ENCODE results near the gene RIMBP3C.
"Not testable (repeated sequence)": the region's sequence is repeated elsewhere in the genome, so short reads cannot be mapped to it uniquely, and the experiment has no call there.

RIMBP3C gene

GRCh38 chr22:21573750-21574494 is 22.7 kb upstream of the RIMBP3C start:
- no peak for DNase-seq (ENCODE audit: low read depth)

- no peak for DNase-seq (ENCODE audit: low read depth)
Observed at GRCh38 chr22:21573293-21573734, 22.1 kb upstream of the RIMBP3C start.

- no peak for DNase-seq (ENCODE audit: low read depth)
Observed at GRCh38 chr22:21571679-21572078, 20.4 kb upstream of the RIMBP3C start.

GRCh38 chr22:21570398-21570797 is 19.1 kb upstream of the RIMBP3C start:
- no peak for DNase-seq (ENCODE audit: low read depth)

- DNase-seq (ENCODE audit: low read depth): no peak
Observed at GRCh38 chr22:21569459-21570170, 18.4 kb upstream of the RIMBP3C start.

GRCh38 chr22:21569076-21569427 is 17.8 kb upstream of the RIMBP3C start:
- DNase-seq (ENCODE audit: low read depth): not testable (repeated sequence)

- peak; percentile 57 for DNase-seq (ENCODE audit: low read depth)
Observed at GRCh38 chr22:21568347-21569075, 17.2 kb upstream of the RIMBP3C start.

- peak; percentile 83 for DNase-seq (ENCODE audit: low read depth)
Observed at GRCh38 chr22:21567456-21568346, 16.4 kb upstream of the RIMBP3C start, which contains the start of gene UBE2L3. TSS of gene UBE2L3 (plus strand) at chr22:21567714. CDS start at chr22:21567745, 31 bp downstream.

GRCh38 chr22:21564411-21564810 is 13.2 kb upstream of the RIMBP3C start:
- DNase-seq (ENCODE audit: low read depth): no peak

GRCh38 chr22:21563912-21564311 is 12.7 kb upstream of the RIMBP3C start:
- DNase-seq (ENCODE audit: low read depth): no peak

- DNase-seq (ENCODE audit: low read depth): not testable (repeated sequence)
Observed at GRCh38 chr22:21560657-21561056, 9.4 kb upstream of the RIMBP3C start.

- DNase-seq (ENCODE audit: low read depth): not testable (repeated sequence)
Observed at GRCh38 chr22:21559345-21560125, 8.3 kb upstream of the RIMBP3C start.

- not testable (repeated sequence) for DNase-seq (ENCODE audit: low read depth)
Observed at GRCh38 chr22:21550678-21551047, 598 bp downstream of the RIMBP3C start.

GRCh38 chr22:21550008-21550677 is 1.1 kb downstream of the RIMBP3C start:
- not testable (repeated sequence) for DNase-seq (ENCODE audit: low read depth)

GRCh38 chr22:21549558-21549957 is 1.7 kb downstream of the RIMBP3C start:
- DNase-seq (ENCODE audit: low read depth): not testable (repeated sequence)

- not testable (repeated sequence) for DNase-seq (ENCODE audit: low read depth)
Observed at GRCh38 chr22:21544432-21545322, 6.6 kb downstream of the RIMBP3C start.

- DNase-seq (ENCODE audit: low read depth): not testable (repeated sequence)
Observed at GRCh38 chr22:21539862-21540261, 11.4 kb downstream of the RIMBP3C start.

- not testable (repeated sequence) for DNase-seq (ENCODE audit: low read depth)
Observed at GRCh38 chr22:21532863-21533648, 18.2 kb downstream of the RIMBP3C start.

All from EH (cell line).